Measurements from ENCODE around the gene KCTD2. TPM values are rescaled to one million over a fixed set of nuclear protein-coding genes. Genes with fewer than 3 reads are reported as not detected.
A peak's percentile ranks its signal among the peaks of the same experiment; 100 is the strongest.

Gene KCTD2
- total RNA-seq, 4 donors from 2014 or later = 22.5 to 38.3 (median 28.6) TPM

DNA sequence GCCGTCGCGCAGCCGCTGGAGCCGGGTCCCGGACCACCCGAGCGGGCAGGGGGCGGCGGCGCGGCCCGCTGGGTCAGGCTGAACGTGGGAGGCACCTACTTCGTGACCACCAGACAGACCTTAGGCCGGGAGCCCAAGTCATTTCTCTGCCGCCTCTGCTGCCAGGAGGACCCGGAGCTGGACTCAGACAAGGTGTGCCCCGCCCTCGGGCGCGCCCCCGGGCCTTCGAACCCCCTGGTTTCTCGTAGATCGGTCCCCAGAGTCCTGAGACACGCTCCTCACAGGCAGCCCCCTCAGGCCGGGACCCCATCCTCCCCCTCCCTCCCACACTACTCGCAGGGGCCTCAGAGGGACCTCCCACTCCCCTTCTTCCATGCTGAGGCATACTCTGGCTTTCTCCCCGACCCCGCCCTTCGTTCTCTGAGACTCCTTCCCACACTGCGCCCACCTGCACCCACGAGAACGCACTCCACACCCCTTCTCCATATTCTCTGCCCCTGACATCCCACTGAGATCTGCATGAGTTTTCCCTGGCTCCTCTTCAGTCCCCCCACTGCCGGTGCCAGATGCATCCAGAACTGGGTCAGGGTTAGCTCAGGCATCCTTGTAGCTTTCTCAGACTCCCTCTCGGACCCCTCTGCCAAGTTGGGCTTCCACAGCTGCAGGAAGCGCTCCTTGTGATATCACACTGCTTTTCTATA, 523 bp downstream of the KCTD2 start:
- 1 to 3% methylated on average over 11 to 16 of the region's 38 CpGs for WGBS, 2 donors
- peak; percentile 33 to 90 for DNase-seq (ENCODE audit: low spot score in 2 of 2)
- TF ChIP-seq POLR2A (IDR thresholded peaks at IDR 0.05) (no peak), CTCF (IDR thresholded peaks at IDR 0.05) (no peak)
- H3K4me3 ChIP-seq (ENCODE audit: low read depth, poor library complexity, severe bottlenecking) = peak overlapping the region; percentile 65
- intact Hi-C loops (cut with DNase I; ENCODE audit: low total_unique reads) = no loop called here

GRCh38 chr17:75048249-75048878, 1.3 kb downstream of the KCTD2 start:
- 11 to 19% methylated on average over 5 of the region's 5 CpGs for WGBS, 2 donors

GRCh38 chr17:75049057-75049456, 2.0 kb downstream of the KCTD2 start:
- WGBS, 2 donors = 68 to 73% methylated on average over 5 of the region's 5 CpGs
- intact Hi-C loops (cut with DNase I; ENCODE audit: low total_unique reads) = no loop called here
- TF ChIP-seq POLR2A (IDR thresholded peaks at IDR 0.05) (no peak), CTCF (IDR thresholded peaks at IDR 0.05) (no peak)
- DNase-seq (ENCODE audit: low spot score in 2 of 2) = no peak
- H3K4me3 ChIP-seq (ENCODE audit: low read depth, poor library complexity, severe bottlenecking) = no peak overlapping the region

More at GRCh38 chr17:75048249-75048878, 1.3 kb downstream of the KCTD2 start:
- H3K4me3 ChIP-seq (ENCODE audit: low read depth, poor library complexity, severe bottlenecking) = peak overlapping the region; percentile 65
- DNase-seq (ENCODE audit: low spot score in 2 of 2) = no peak
- TF ChIP-seq CTCF (IDR thresholded peaks at IDR 0.05) (no peak), POLR2A (IDR thresholded peaks at IDR 0.05) (no peak)
- intact Hi-C loops (cut with DNase I; ENCODE audit: low total_unique reads) = no loop called here

- TF ChIP-seq POLR2A (IDR thresholded peaks at IDR 0.05) (no peak), CTCF (IDR thresholded peaks at IDR 0.05) (no peak)
- DNase-seq (ENCODE audit: low spot score in 2 of 2) = no peak
- H3K4me3 ChIP-seq (ENCODE audit: low read depth, poor library complexity, severe bottlenecking) = no peak overlapping the region
- intact Hi-C loops (cut with DNase I; ENCODE audit: low total_unique reads) = no loop called here
These were observed 2.7 kb downstream of the KCTD2 start for GRCh38 chr17:75049706-75050105.

DNA sequence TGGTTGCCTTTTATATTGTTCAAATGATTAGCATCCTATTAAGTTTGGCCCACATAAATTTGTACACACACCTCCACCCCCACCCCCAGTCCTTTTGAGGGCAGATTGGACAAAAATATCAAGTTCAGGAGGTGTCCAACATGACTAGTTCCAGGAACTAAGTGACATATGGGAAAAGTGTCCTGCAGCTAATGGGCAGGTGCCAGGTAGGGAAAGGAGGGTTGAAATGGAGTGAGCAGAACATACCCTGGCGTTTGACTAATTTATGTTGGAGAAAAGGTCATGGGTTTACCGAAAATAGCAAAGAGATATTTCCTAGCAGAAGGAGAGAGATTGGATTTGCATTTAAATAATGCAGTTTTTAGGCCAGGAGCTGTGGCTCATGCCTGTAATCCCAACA, 4.9 kb downstream of the KCTD2 start:
- TF ChIP-seq CTCF (IDR thresholded peaks at IDR 0.05) (no peak), POLR2A (IDR thresholded peaks at IDR 0.05) (no peak)
- DNase-seq (ENCODE audit: low spot score in 2 of 2) = no peak
- H3K4me3 ChIP-seq (ENCODE audit: low read depth, poor library complexity, severe bottlenecking) = no peak overlapping the region
- intact Hi-C loops (cut with DNase I; ENCODE audit: low total_unique reads) = no loop called here
- WGBS, 2 donors = 66 to 85% methylated on average over 2 of the region's 2 CpGs

Data from lower leg skin (tissue), 4 donors.